HEK293 (cell line): ENCODE data around the gene NUDT6.

Source experiments
- ATF2 ChIP-seq: fragments of 450-650 bp; formaldehyde crosslinking; IDR thresholded peaks from 2 replicates; pipeline ENCODE4 v1.5.1; 2016; ENCODE audit warnings: missing biosample characterization, missing genetic modification characterization, low read depth
- BCL6B ChIP-seq: fragments of 450-650 bp; formaldehyde crosslinking; IDR thresholded peaks from 2 replicates; pipeline ENCODE4 v1.5.1; 2017; ENCODE audit warnings: missing biosample characterization, missing genetic modification characterization
- CTCF ChIP-seq: fragments of 450-650 bp; formaldehyde crosslinking; IDR thresholded peaks from 2 replicates; pipeline ENCODE4 v1.5.1; 2016; ENCODE audit warnings: missing biosample characterization, missing genetic modification characterization
- FEZF1 ChIP-seq: fragments of 450-650 bp; formaldehyde crosslinking; IDR thresholded peaks from 2 replicates; pipeline ENCODE4 v1.5.1; 2016; ENCODE audit warnings: missing biosample characterization, missing genetic modification characterization
- GLI2 ChIP-seq: fragments of 450-650 bp; formaldehyde crosslinking; IDR thresholded peaks from 2 replicates; pipeline ENCODE4; 2017; ENCODE audit warnings: missing biosample characterization, missing genetic modification characterization, low read depth, borderline replicate concordance
- GLI4 ChIP-seq: fragments of 450-650 bp; formaldehyde crosslinking; IDR thresholded peaks from 2 replicates; pipeline ENCODE4 v1.5.1; 2016; ENCODE audit warnings: missing biosample characterization, missing genetic modification characterization
- GLIS2 ChIP-seq: fragments of 450-650 bp; formaldehyde crosslinking; IDR thresholded peaks from 2 replicates; pipeline ENCODE4 v1.5.1; 2016; ENCODE audit warnings: missing biosample characterization, missing genetic modification characterization
- HOXD13 ChIP-seq: sonication (generic); formaldehyde crosslinking; IDR thresholded peaks from 2 replicates; pipeline ENCODE4 v1.8.0; 2022; ENCODE audit warnings: missing genetic modification reagents, borderline replicate concordance
- IKZF3 ChIP-seq: fragments of 450-650 bp; IDR thresholded peaks from 2 replicates; pipeline ENCODE4 v1.5.0; 2018; ENCODE audit warnings: missing biosample characterization, mild to moderate bottlenecking, missing genetic modification characterization, moderate library complexity
- KLF7 ChIP-seq: fragments of 450-650 bp; formaldehyde crosslinking; IDR thresholded peaks from 2 replicates; pipeline ENCODE4 v1.5.1; 2016; ENCODE audit warnings: missing biosample characterization, missing genetic modification characterization, borderline replicate concordance
- PRDM10 ChIP-seq: fragments of 450-650 bp; formaldehyde crosslinking; IDR thresholded peaks from 2 replicates; pipeline ENCODE4 v1.5.1; 2016; ENCODE audit warnings: missing biosample characterization, missing genetic modification characterization
- SP7 ChIP-seq: fragments of 450-650 bp; formaldehyde crosslinking; IDR thresholded peaks from 2 replicates; pipeline ENCODE4 v1.5.1; 2016; ENCODE audit warnings: missing biosample characterization, missing genetic modification characterization
- ZBTB48 ChIP-seq: fragments of 450-650 bp; formaldehyde crosslinking; IDR thresholded peaks from 2 replicates; pipeline ENCODE4 v1.5.1; 2016; ENCODE audit warnings: missing biosample characterization, missing genetic modification characterization
- ZEB2 ChIP-seq: fragments of 450-650 bp; formaldehyde crosslinking; IDR thresholded peaks from 2 replicates; pipeline ENCODE4 v1.5.1; 2016; ENCODE audit warnings: missing biosample characterization, missing genetic modification characterization
- ZNF133 ChIP-seq: fragments of 450-650 bp; formaldehyde crosslinking; IDR thresholded peaks from 2 replicates; pipeline ENCODE4 v1.5.1; 2016; ENCODE audit warnings: missing biosample characterization, missing genetic modification characterization
- ZNF169 ChIP-seq: fragments of 450-650 bp; formaldehyde crosslinking; IDR thresholded peaks from 2 replicates; pipeline ENCODE4 v1.5.1; 2016; ENCODE audit warnings: missing biosample characterization, missing genetic modification characterization
- ZNF175 ChIP-seq: fragments of 450-650 bp; formaldehyde crosslinking; IDR thresholded peaks from 2 replicates; pipeline ENCODE4 v1.5.1; 2016; ENCODE audit warnings: missing biosample characterization, missing genetic modification characterization
- ZNF184 ChIP-seq: fragments of 450-650 bp; IDR thresholded peaks from 2 replicates; pipeline ENCODE4 v1.5.1; 2018; ENCODE audit warnings: missing biosample characterization, mild to moderate bottlenecking, missing genetic modification characterization
- ZNF324 ChIP-seq: fragments of 450-650 bp; formaldehyde crosslinking; IDR thresholded peaks from 2 replicates; pipeline ENCODE4 v1.5.1; 2016; ENCODE audit warnings: missing biosample characterization, missing genetic modification characterization
- ZNF391 ChIP-seq: fragments of 450-650 bp; formaldehyde crosslinking; IDR thresholded peaks from 2 replicates; pipeline ENCODE4 v1.5.1; 2016; ENCODE audit warnings: low read depth, missing biosample characterization, missing genetic modification characterization, borderline replicate concordance
- ZNF394 ChIP-seq: fragments of 450-650 bp; formaldehyde crosslinking; IDR thresholded peaks from 2 replicates; pipeline ENCODE4 v1.5.1; 2016; ENCODE audit warnings: missing biosample characterization, missing genetic modification characterization, mild to moderate bottlenecking, moderate library complexity, borderline replicate concordance
- ZNF548 ChIP-seq: fragments of 450-650 bp; formaldehyde crosslinking; IDR thresholded peaks from 2 replicates; pipeline ENCODE4 v1.5.1; 2016; ENCODE audit warnings: missing biosample characterization, missing genetic modification characterization
- ZNF558 ChIP-seq: fragments of 450-650 bp; formaldehyde crosslinking; IDR thresholded peaks from 2 replicates; pipeline ENCODE4 v1.5.1; 2016; ENCODE audit warnings: missing biosample characterization, missing genetic modification characterization
- ZNF585B ChIP-seq: fragments of 450-650 bp; formaldehyde crosslinking; IDR thresholded peaks from 2 replicates; pipeline ENCODE4 v1.5.1; 2016; ENCODE audit warnings: missing biosample characterization, missing genetic modification characterization
- ZSCAN23 ChIP-seq: fragments of 450-650 bp; formaldehyde crosslinking; IDR thresholded peaks from 2 replicates; pipeline ENCODE4 v1.5.1; 2016; ENCODE audit warnings: missing biosample characterization, missing genetic modification characterization
- ZSCAN30 ChIP-seq: fragments of 450-650 bp; IDR thresholded peaks from 2 replicates; pipeline ENCODE4 v1.5.1; 2018; ENCODE audit warnings: missing biosample characterization, mild to moderate bottlenecking, missing genetic modification characterization, moderate library complexity
- TF ChIP-seq, protein P1 (sequence below): fragments of 450-650 bp; formaldehyde crosslinking; IDR thresholded peaks from 2 replicates; pipeline ENCODE4 v1.5.1; 2016; ENCODE audit warnings: missing biosample characterization, missing genetic modification characterization
- TF ChIP-seq, protein P2 (sequence below): fragments of 450-650 bp; formaldehyde crosslinking; IDR thresholded peaks from 2 replicates; pipeline ENCODE4 v1.5.1; 2017; ENCODE audit warnings: missing biosample characterization, missing genetic modification characterization

The NUDT6 gene

GRCh38 chr4:122842984-122843531 lies 79.3 kb downstream of the NUDT6 start (continued):
- peak; percentile 56; the same call in 1 of the 2 replicates for TF ChIP-seq ZNF394 (tag by site-specific recombination)
- peak; percentile 53; the same call in 1 of the 2 replicates for TF ChIP-seq ZNF391 (tag by site-specific recombination)
- 0 out of 2 replicates have a peak, but pooled peaks have one; percentile 15 for TF ChIP-seq GLI2 (tag by site-specific recombination)
- TF ChIP-seq ATF2 (tag by site-specific recombination), result peak; percentile 42
- TF ChIP-seq GLIS2 (tag by site-specific recombination), result no peak
- TF ChIP-seq PRDM10 (tag by site-specific recombination), result 0 out of 2 replicates have a peak, but pooled peaks have one; percentile 32
- TF ChIP-seq FEZF1 (tag by site-specific recombination), result peak; percentile 90
- peak; percentile 75; the same call in 1 of the 2 replicates for TF ChIP-seq ZEB2 (tag by site-specific recombination)
- peak; percentile 50; the same call in 1 of the 2 replicates for TF ChIP-seq ZNF184 (tag by site-specific recombination)
- TF ChIP-seq ZNF169 (tag by site-specific recombination), result no peak
- 0 out of 2 replicates have a peak, but pooled peaks have one; percentile 32 for TF ChIP-seq HOXD13 (CRISPR knock-in tag)
- TF ChIP-seq, protein P1, sequence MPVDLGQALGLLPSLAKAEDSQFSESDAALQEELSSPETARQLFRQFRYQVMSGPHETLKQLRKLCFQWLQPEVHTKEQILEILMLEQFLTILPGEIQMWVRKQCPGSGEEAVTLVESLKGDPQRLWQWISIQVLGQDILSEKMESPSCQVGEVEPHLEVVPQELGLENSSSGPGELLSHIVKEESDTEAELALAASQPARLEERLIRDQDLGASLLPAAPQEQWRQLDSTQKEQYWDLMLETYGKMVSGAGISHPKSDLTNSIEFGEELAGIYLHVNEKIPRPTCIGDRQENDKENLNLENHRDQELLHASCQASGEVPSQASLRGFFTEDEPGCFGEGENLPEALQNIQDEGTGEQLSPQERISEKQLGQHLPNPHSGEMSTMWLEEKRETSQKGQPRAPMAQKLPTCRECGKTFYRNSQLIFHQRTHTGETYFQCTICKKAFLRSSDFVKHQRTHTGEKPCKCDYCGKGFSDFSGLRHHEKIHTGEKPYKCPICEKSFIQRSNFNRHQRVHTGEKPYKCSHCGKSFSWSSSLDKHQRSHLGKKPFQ (tag by site-specific recombination), result 0 out of 2 replicates have a peak, but pooled peaks have one; percentile 33
- TF ChIP-seq ZNF548 (tag by site-specific recombination), result no peak
- peak; percentile 96 for TF ChIP-seq SP7 (tag by site-specific recombination)
- peak; percentile 81; the same call in 1 of the 2 replicates for TF ChIP-seq ZSCAN23 (tag by site-specific recombination)
- TF ChIP-seq IKZF3, result peak; percentile 89
- no peak for TF ChIP-seq CTCF (tag by site-specific recombination)
- TF ChIP-seq KLF7, result peak; percentile 57; the same call in 1 of the 2 replicates
- TF ChIP-seq ZNF324 (tag by site-specific recombination), result peak; percentile 25; the same call in 1 of the 2 replicates
- TF ChIP-seq, protein P2, sequence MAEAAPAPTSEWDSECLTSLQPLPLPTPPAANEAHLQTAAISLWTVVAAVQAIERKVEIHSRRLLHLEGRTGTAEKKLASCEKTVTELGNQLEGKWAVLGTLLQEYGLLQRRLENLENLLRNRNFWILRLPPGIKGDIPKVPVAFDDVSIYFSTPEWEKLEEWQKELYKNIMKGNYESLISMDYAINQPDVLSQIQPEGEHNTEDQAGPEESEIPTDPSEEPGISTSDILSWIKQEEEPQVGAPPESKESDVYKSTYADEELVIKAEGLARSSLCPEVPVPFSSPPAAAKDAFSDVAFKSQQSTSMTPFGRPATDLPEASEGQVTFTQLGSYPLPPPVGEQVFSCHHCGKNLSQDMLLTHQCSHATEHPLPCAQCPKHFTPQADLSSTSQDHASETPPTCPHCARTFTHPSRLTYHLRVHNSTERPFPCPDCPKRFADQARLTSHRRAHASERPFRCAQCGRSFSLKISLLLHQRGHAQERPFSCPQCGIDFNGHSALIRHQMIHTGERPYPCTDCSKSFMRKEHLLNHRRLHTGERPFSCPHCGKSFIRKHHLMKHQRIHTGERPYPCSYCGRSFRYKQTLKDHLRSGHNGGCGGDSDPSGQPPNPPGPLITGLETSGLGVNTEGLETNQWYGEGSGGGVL (tag by site-specific recombination), result peak; percentile 42; the same call in 1 of the 2 replicates
- no peak for TF ChIP-seq GLI4 (tag by site-specific recombination)
- TF ChIP-seq BCL6B, result peak; percentile 17; the same call in 1 of the 2 replicates
- no peak for TF ChIP-seq ZNF133 (tag by site-specific recombination)
- no peak for TF ChIP-seq ZNF585B (tag by site-specific recombination)
- peak; percentile 47; the same call in 1 of the 2 replicates for TF ChIP-seq ZSCAN30 (tag by site-specific recombination)
- TF ChIP-seq ZNF175, result no peak
- peak; percentile 54; the same call in 1 of the 2 replicates for TF ChIP-seq ZNF558 (tag by site-specific recombination)
- TF ChIP-seq ZBTB48, result peak; percentile 42; the same call in 1 of the 2 replicates
